GM19463 (cell line): ENCODE measurements around the gene SPSB2.
A peak's percentile ranks its signal among the peaks of the same experiment; 100 is the strongest.
"Not testable (repeated sequence)": the region's sequence is repeated elsewhere in the genome, so short reads cannot be mapped to it uniquely, and the experiment has no call there.

ENCODE experiments used
- ATAC-seq: cut with Tn5 transposase; IDR thresholded peaks from one replicate; pipeline ENCODE4 v1.9.1; 2021; ENCODE audit warnings: mild to moderate bottlenecking, moderate library complexity; ENCODE audit not compliant: unreplicated experiment

SPSB2 gene

DNA sequence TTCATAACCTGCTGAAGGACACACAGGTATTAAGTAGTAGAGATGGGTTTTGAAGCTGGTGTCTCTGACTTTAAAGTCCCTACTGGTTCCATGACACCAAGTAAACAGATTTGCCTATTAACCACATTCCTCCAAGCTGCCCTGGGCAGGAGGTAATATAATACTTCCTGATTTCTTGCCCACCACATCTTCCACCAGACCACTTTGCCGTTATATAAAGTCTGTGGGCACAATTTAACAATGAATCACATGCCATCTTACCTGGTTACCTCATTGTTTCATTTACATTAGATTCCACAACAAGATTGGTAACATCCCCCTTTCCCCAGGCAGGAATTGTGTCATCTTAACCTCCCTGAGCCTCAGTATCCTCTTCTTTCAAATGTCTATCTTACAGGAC lies 30.6 kb upstream of the SPSB2 start:
- ATAC-seq, result no peak

DNA sequence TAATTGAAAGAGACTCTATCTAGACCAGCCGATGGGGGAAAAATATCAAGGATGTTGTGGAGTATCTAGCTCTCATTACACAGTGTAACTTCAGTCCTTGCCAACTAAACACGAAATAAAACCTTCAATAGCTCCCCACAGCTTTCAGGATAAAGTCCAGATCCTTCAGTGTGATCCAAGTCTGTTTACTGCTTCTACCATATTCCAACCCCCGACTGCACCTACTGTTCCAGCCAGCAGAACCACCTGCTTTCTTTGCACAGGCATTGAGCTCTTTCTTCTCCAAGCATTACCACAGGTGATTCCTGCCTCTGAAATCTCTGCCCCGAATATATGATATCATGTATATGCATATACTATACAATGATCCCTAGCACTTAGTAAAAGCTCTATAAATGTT lies 29.3 kb upstream of the SPSB2 start:
- ATAC-seq, result no peak

DNA sequence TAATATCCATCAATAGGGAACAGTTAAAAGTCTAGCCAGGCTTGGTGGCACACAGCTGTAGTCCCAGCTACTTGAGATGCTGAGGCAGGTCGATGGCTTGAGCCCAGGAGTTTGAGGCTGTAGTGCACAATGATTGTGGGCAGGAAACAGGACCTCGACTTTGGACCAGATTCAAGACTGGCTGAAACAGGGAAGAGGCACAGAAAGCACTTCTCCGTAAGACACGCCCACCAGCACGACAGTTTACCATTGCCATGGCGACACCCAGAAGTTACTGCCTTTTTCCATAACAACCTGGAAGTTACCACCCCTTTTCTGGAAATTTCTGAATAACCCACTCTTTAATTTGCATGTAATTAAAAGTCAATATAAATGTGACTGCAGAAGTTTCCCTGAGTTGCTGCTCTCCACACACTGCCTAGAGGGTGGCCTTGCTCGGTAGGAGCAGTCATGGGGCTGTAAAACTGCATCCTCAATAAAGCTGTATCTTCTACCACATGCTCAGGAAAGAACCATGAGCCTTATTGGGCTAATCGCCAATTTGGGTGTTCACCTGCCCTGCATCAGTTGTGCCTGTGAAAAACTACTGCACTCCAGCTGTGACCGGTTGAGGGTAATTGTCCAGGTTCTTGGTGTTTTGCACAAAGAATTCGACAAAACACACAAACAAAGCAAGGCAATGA lies 26.9 kb upstream of the SPSB2 start:
- ATAC-seq, result no peak

DNA sequence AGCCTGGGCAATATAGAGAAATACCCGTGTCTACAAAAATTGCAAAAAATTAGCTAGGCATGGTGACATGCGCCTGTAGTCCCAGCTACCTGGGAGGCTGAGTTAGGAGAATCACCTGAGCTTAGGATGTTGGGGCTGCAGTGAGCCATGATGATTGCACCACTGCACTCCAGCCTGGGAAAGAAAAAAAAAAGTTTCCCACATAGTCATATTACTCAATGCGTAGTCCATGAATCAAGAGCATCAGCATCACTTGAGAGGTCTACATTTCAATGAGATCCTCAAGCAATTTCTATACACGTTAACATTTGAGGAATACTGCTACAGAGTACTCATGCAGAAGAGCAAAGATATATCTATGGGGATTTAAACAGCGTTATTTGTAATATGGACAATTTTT lies 26.3 kb upstream of the SPSB2 start:
- ATAC-seq, result no peak

DNA sequence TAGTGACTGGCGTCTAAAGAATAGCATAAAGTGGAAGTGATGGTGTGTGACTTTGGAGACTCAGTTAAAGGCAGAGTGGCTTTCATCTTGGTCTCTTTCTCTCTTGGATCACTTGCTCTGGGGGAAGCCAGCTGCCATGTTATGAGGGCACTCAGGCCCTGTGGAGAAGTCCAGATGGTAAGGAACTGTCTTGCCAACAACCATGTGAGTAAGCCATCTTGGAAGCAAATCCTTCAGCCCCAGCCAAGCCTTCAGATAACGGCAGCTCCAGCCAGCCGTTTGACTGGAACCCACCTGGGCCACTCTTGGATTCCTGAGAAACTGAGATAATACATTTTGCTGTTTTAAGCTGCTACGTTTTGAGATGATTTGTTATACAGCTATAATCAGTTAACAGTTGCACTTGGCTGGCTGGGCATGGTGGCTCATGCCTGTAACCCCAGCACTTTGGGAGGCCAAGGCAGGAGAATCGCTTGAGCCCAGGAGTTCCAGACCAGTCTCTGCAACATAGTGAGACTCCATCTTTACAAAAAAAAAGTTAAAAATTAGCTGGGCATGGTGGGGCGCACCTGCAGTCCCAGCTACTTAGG lies 23.8 kb upstream of the SPSB2 start:
- ATAC-seq, result no peak

DNA sequence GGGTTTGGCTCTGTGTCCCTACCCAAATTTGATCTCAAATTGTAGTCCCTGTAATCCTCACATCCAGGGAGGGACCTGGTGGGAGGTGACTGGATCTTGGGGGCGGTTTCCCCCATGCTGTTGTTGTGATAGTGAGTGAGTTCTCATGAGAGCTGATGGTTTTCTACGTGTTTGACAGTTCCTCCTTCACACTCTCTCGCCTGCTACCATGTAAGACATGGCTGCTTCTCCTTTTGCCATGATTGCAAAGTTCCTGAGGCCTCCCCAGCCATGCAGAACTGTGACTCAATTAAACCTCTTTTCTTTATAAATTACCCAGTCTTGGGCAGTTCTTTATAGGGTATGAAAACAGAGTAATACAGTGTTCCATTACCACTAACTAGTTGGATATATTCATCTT lies 21.2 kb upstream of the SPSB2 start:
- ATAC-seq, result no peak

DNA sequence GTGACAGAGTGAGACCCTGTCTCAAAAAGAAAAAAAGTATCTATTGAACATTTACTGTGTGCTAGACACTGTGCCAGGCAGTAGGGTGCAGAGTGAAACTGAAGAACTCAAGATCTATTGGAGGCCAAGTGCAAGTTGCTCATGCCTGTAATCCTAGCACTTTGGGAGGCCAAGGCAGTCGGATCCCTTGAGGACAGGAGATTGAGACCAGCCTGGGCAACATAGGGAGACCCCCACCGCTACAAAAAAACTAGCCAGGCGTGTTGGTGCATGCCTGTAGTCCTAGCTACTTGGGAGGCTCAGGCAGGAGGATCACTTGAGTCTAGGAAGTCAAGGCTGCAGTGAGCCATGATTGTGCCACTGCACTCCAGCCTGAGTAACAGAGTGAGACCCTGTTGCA lies 19.6 kb upstream of the SPSB2 start:
- not testable (repeated sequence) for ATAC-seq

DNA sequence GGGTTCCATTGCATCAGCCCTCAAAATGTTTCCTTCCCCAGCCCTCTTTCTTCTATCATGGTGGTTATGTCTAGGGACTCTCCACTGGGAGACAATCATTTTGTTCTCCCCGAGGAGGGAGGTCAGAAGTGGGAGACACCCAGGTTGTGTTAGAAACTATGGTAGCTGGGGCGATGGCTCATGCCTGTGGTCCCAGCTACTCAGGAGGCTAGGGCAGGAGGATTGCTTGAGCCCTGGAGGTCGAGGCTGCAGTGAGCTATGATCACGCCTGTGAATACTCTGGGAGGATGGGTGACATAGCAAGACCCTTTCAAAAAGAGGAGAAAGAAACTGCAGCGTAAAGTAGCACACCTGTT lies 18.5 kb upstream of the SPSB2 start:
- no peak for ATAC-seq

DNA sequence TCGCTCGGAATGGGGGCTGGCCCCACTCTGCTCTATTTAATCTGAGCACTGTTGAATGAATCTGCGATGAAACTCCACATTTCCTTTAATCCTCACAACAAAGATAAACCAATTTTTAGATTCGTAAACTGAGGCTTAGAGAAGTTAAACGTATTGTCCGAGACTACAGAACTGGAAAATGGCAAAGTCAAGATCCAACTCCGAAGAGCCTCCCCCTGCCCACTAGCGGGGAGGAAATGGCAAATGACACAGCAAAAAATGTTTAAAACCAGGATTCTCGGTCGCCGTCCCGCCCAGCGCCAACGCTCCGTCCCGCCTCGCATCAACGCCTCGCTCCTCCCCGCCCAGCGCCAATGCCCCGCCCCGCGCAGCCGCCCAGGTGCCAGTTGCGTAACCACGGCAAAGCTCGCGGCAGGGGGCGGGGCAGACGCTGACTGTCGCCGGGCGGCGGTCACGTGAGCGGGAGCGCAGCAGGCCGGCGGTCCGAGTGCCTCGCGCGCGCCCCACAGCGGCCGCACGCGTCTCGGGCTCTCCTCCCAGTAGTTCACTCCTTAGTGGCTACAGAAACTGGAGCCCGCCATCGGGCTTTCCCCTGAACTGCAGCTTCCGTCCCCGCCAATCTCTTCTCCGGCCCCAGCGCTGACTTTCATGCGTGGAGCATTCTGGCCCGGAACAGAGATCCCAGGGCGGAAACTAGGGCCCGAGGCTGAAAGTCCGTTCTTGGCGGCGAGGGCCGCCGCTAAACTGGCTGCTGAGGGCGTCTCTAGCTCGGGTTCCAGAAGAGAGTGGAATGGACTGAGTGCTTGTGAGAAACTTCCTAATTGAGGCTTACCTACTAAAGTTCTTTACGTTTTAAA lies 17.9 kb upstream of the SPSB2 start:
- peak; percentile 95 for ATAC-seq

DNA sequence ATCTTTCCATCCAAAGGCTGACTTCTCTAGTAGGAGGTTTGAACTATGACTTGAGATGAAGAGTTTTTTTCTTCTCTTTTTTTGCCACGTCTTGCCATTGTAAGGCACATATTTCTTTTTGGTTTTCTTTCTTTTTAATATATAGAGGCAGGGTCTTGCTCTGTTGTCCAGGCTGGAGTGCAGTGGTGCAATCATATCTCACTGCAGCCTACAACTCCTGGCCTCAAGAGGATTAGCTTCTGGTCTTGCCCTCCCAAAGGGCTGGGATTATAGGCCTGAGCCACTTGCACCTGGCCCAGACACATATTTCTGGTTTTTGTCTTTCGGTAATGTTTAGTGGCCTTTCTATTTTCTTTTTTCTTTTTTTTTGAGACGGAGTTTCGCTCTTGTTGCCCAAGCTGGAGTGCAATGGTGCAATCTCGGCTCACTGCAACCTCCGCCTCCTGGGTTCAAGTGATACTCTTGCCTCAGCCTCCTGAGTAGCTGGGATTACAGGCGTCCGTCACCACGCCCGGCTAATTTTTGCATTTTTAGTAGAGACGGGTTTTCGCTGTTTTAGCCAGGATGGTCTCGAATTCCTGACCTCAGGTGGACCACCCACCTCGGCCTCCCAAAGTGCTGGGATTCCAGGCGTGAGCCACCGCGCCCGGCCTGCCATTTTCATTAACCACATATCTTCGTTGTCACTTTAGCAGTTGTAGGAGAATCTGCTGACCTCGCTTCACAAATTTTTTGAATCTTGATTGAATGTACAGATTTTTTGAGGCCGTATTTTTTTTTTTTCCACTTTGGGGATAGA lies 16.9 kb upstream of the SPSB2 start:
- not testable (repeated sequence) for ATAC-seq

DNA sequence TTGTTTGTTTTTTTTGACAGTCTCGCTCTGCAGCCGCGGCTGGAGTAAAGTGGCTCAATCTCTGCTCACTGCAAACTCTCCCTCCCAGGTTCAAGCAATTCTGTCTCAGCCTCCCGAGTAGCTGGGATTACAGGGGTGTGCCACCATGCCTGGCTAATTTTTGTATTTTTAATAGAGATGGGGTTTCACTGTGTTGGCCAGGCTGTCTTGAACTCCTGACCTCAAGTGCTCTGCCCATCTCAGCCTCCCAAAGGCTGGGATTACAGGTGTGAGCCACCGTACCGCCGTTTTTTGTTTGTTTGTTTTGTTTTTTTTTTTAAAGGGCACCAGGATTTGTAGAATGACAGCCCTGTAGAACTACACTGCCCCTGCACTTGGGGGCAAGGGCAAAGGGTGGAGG lies 15.7 kb upstream of the SPSB2 start:
- not testable (repeated sequence) for ATAC-seq

DNA sequence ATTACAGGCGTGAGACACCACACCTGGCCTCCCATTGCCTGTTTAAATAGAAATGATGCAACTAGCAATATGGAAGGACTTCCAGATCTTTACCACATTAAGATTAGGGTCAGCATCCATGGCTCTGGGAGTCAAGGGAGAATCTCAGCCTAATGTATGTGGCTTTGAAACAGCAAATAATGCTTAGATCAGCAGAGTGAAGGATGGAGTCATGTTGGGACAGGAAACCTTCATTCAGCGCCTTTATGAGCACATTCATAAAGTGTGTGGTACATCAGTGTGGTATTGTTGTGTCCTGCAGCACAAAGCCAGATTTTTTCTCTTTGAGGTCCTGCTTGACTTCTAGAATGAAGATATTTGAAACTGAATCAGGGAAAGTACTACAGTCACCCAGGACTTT lies 15.3 kb upstream of the SPSB2 start:
- ATAC-seq, result no peak

DNA sequence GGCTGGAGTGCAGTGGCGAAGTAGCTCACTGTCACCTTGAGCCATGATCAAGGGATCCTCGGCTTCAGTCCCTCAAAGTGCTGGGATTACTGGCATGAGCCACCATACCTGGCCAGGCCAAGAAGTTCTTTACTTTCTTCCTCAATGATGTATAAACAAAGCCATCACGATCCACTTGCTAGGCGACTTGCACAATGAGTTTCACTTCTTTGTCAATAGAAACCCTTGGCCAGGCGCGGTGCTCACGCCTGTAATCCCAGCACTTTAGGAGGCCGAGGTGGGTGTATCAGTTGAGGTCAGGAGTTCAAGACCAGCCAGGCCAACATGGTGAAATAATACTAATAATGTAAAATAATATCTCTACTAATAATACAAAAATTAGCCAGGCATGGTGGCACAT lies 14.4 kb upstream of the SPSB2 start:
- no peak for ATAC-seq

DNA sequence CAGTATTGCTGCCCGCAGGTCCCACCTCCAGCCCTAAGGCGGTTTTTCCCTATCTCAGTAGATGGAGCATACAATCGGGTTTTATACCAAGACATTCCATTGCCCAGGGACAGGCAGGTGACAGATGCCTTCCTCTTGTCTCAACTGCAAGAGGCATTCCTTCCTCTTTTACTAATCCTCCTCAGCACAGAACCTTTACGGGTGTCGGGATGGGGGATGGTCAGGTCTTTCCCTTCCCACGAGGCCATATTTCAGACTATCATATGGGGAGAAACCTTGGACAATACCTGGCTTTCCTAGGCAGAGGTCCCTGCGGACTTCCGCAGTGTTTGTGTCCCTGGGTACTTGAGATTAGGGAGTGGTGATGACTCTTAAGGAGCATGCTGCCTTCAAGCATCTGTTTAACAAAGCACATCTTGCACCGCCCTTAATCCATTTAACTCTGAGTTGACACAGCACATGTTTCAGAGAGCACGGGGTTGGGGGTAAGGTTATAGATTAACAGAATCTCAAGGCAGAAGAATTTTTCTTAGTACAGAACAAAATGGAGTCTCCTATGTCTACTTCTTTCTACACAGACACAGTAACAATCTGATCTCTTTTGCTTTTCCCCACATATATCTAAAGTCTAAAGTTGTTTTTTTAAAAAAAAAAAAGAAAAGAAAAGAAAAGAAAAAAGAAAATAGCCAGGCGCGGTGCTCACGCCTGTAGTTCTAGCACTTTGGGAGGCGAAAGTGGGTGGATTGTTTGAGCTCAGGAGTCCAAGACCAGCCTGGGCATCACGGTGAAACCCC lies 13.3 kb upstream of the SPSB2 start:
- not testable (repeated sequence) for ATAC-seq

DNA sequence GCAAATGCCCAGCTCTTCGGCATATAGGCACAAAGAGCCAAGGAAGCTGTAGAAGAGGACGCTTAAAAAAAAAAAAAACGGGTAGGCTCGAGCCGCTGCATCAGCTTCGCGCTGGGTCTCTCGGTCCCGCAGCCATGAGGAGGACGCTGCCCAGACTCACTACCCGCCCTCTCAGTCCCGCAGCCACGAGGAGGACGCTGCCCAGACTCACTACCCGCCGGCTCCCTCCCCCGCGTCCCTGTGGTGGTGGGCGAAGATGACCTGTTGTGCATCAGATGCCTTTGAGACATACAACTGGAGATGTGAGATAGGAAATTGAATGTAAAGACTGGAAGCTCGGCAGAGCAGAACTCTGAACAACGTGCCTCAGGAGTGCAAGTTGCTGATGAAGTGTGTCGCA lies 11.4 kb upstream of the SPSB2 start:
- no peak for ATAC-seq

DNA sequence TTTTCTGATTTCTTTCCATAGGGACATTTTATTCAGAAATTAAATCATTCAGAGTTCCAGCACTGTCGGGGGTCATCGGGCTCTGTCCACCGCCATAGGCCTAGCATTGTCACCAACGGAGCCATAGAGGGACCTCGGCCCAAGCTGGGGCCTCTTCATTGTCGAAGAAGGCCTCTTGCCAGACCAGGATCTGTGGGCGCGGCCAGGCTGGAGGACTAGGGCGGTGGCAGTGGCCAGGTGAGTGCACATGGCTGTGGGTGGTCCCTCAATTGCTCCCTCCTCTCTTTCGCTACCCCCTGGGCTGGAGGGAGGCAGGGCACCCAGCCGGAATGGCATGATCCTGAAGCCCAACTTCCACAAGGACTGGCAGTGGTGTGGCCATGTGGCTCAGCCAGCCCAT lies 10.6 kb upstream of the SPSB2 start:
- ATAC-seq, result no peak

DNA sequence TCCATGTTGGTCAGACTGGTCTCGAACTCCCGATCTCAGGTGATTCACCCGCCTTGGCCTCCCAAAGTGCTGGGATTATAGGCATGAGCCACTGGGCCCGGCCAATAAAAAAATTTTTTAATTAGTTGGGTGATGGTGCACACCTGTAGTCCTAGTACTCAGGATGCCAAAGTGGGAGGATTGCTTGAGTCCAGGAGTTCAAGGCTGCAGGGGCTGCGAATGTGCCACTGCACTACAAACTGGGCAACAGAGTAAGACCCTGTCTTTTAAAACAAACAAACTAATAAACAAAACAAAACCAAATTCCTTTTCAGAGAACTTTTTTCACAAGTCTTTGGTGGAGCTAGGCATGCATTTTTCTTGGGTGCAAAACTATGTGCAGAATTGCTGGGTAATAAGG lies 10.1 kb upstream of the SPSB2 start:
- no peak for ATAC-seq

DNA sequence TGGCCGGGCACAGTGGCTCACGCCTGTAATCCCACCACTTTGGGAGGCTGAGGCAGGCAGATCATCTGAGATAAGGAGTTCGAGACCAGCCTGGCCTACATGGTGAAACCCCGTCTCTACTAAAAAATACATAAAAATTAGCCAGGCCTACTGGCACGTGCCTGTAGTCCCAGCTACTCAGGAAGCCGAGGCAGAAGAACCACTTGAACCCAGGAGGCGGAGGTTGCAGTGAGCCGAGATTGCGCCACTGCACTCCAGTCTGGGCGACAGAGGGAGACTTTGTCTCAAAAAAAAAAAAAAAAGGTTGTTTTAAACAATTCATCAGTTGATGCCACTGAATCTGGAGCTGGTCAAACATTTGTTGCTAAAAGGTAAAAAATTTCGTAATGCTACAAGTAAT lies 6.7 kb upstream of the SPSB2 start:
- not testable (repeated sequence) for ATAC-seq

DNA sequence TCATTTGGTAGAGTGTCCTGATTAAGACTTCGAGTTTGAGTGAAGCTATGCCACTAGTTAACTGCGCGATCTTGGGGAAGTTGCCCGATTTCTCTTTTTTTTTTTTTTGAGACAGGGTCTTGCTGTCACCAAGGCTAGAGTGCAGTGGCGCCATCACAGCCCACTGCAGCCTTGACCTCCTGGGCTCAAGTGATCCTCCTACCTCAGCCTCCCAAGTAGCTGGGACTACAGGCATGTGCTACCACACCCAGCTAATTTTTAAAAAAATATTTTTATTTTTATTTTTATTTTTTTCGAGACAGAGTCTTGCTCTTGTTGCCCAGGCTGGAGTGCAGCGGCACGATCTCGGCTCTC lies 889 bp upstream of the SPSB2 start:
- not testable (repeated sequence) for ATAC-seq
